K562 (cell line): ENCODE measurements around the gene ASCC1. TPM values are rescaled to one million over a fixed set of nuclear protein-coding genes. Genes with fewer than 3 reads are reported as not detected.

Experiments
- ATAC-seq: fragments of 200-7000 bp; cut with Tn5 transposase; 3 replicates; pipeline ENCODE4 v1.9.1; 2020; ENCODE audit warnings: moderate library complexity
- BruUV-seq: library from RNA; stranded (reverse); fragments of 400-500 nt; replicated peaks from 2 replicates; lab custom pipeline; 2021; lab: Mats Ljungman, UMichigan
- CTCF ChIA-PET: fragments of 300-600 bp; formaldehyde crosslinking; extraction: SDS; loops from one replicate; lab custom pipeline; 2021; ENCODE audit warnings: low intra/inter-chr PET ratio; lab: Yijun Ruan, JAX
- POLR2A ChIA-PET: fragments of 300-600, 350-650 bp; sonication (Branson Sonifier 250); formaldehyde crosslinking; extraction: SDS; loops from one replicate; lab custom pipeline; 2021; ENCODE audit warnings: antibody characterized with exemption, inconsistent platforms; lab: Yijun Ruan, JAX
- DNase-seq, 4 experiments: peaks; one replicate each; pipeline versions ENCODE4 v3.0.0 to v3.0.0-alpha.2; 2011 to 2018; ENCODE audit warnings: low spot score in 3 of 4, mixed read lengths in 3 of 4; ENCODE audit errors: extremely low read depth in 1 of 4
- FAIRE-seq: peaks from 2 replicates; lab custom pipeline; 2011; peaks lifted over from hg19 to GRCh38; lab: Jason Lieb, UNC
- H2AFZ ChIP-seq: 2 replicates; pipeline ENCODE4 v1.6.0; 2011; ENCODE audit warnings: low read depth, low read length, control low read depth, inconsistent platforms
- H3K27ac ChIP-seq: fragments of 200-600 bp; 3 replicates; pipeline ENCODE4 v1.8.0; 2011; ENCODE audit warnings: low read depth, mild to moderate bottlenecking, control low read depth, inconsistent platforms, low read length, moderate library complexity, mixed read lengths; ENCODE audit errors: extremely low read depth
- H3K27me3 ChIP-seq, 2 experiments: fragments of 300-600 bp in 1 of 2; 2 replicates in 1 of 2; 3 replicates in 1 of 2; pipeline versions ENCODE4 v1.6.0 to v1.8.0; 2011; ENCODE audit warnings: inconsistent platforms in 2 of 2, low read length in 2 of 2, mild to moderate bottlenecking in 1 of 2, mixed read lengths in 1 of 2, moderate library complexity in 1 of 2; ENCODE audit not compliant: control insufficient read depth in 2 of 2, insufficient read depth in 2 of 2
- H3K36me3 ChIP-seq: fragments of 300-600 bp; 3 replicates; pipeline ENCODE4 v1.8.0; 2011; ENCODE audit warnings: mild to moderate bottlenecking, low read length, inconsistent platforms; ENCODE audit not compliant: control insufficient read depth, insufficient read depth
- H3K4me1 ChIP-seq, 2 experiments: fragments of 200-600 bp in 1 of 2; replicated peaks in 1 of 2; 2 replicates in 1 of 2; 3 replicates in 1 of 2; pipeline versions ENCODE4 v1.5.1 to v1.8.0; 2011; ENCODE audit warnings: inconsistent platforms in 2 of 2, low read length in 2 of 2, mild to moderate bottlenecking in 1 of 2, mixed read lengths in 1 of 2, moderate library complexity in 1 of 2; ENCODE audit not compliant: control insufficient read depth in 2 of 2, insufficient read depth in 2 of 2
- H3K4me2 ChIP-seq: 2 replicates; pipeline ENCODE4 v1.6.1; 2011; ENCODE audit warnings: low read length, control low read depth, inconsistent platforms, mixed read lengths; ENCODE audit not compliant: insufficient read depth
- H3K4me3 ChIP-seq: fragments of 200-600 bp; sonication (generic), shearing (Covaris generic); 2 replicates; pipeline ENCODE4 v1.5.1; 2016; ENCODE audit warnings: control low read depth, inconsistent platforms
- H3K79me2 ChIP-seq: fragments of 200-600 bp; 3 replicates; pipeline ENCODE4 v1.8.0; 2011; ENCODE audit warnings: low read length, inconsistent platforms; ENCODE audit not compliant: control insufficient read depth, insufficient read depth
- H3K9ac ChIP-seq, 2 experiments: 2 replicates each; pipeline versions ENCODE4 v1.6.0 to v1.6.1; 2011; ENCODE audit warnings: low read depth in 2 of 2, low read length in 2 of 2, control low read depth in 1 of 2, inconsistent platforms in 1 of 2, mild to moderate bottlenecking in 1 of 2, mixed read lengths in 1 of 2; ENCODE audit not compliant: insufficient read depth in 1 of 2
- H3K9me1 ChIP-seq: one replicate; pipeline ENCODE4 v1.6.0; 2011; ENCODE audit warnings: inconsistent platforms, mild to moderate bottlenecking, low read length, moderate library complexity; ENCODE audit not compliant: control insufficient read depth, insufficient read depth
- H3K9me3 ChIP-seq: replicated peaks from 2 replicates; pipeline ENCODE4 v1.5.1; 2011; ENCODE audit warnings: low read depth, low read length, inconsistent platforms; ENCODE audit not compliant: control insufficient read depth, insufficient read depth
- H4K20me1 ChIP-seq: replicated peaks from 2 replicates; pipeline ENCODE4 v1.6.1; 2011; ENCODE audit warnings: low read length, inconsistent platforms, mixed read lengths; ENCODE audit not compliant: control insufficient read depth, insufficient read depth
- HSF4 ChIP-seq: fragments of 250-450 bp; sonication (Bioruptor Pico); IDR thresholded peaks from 2 replicates; pipeline ENCODE4 v2.1.2; 2022; ENCODE audit warnings: mild to moderate bottlenecking, moderate library complexity, borderline replicate concordance
- XRCC5 ChIP-seq: fragments of 200-400 bp; formaldehyde crosslinking; IDR thresholded peaks from 2 replicates; pipeline ENCODE4 v1.6.1; 2017; ENCODE audit warnings: low read depth, mild to moderate bottlenecking, low read length
- ZNF23 ChIP-seq: fragments of 250-450 bp; sonication (Bioruptor Pico); IDR thresholded peaks from 2 replicates; pipeline ENCODE4 v1.4.0; 2020; ENCODE audit warnings: mild to moderate bottlenecking
- WGBS: fragments of 100-300 bp; shearing (Covaris generic); methylation state at CpG from one replicate; pipeline ENCODE4 v1.1.6; 2016; ENCODE audit warnings: low coverage, mixed read lengths; ENCODE audit not compliant: insufficient coverage; ENCODE audit errors: missing lambda C conversion rate; 5-methylcytosine and 5-hydroxymethylcytosine counted together
- in situ Hi-C: fragments of 300-500 bp; cut with MboI; formaldehyde crosslinking; loops from 4 replicates; pipeline ENCODE4 v1.15.0; 2018; ENCODE audit warnings: inconsistent platforms, mixed read lengths
- intact Hi-C: fragments of 100-400 bp; cut with micrococcal nuclease; formaldehyde crosslinking; loops from 2 replicates; pipeline ENCODE4 v1.14.2; 2022
- polyA plus RNA-seq, 8 experiments: library from polyadenylated mRNA; depleted of rRNA in 4 of 8; stranded (reverse) in 5 of 8; unstranded in 3 of 8; fragments of >200 nt; fragmentation: Nextera tagmentation in 2 of 8; fragmentation: Illumina TruSeq in 1 of 8; extraction: Ambion mirVana in 2 of 8; extraction: Trizol in 1 of 8; gene quantifications; 2 replicates each; pipeline versions ENCODE4 v1.2.1 to v1.2.3, GENCODE V29; 2011 to 2014; ENCODE audit warnings: inconsistent platforms in 1 of 8, missing spikeins in 1 of 8
- total RNA-seq, 7 experiments: library from RNA; depleted of rRNA in 6 of 7; stranded (reverse); fragments of >200 nt in 6 of 7; fragmentation: Illumina TruSeq in 2 of 7; extraction: Trizol in 2 of 7; gene quantifications; 2 replicates each; pipeline versions ENCODE4 v1.2.1 to v1.2.3, GENCODE V29; 2011 to 2021; ENCODE audit warnings: low replicate concordance in 1 of 7
- TF ChIP-seq, protein P1 (sequence below): fragments of 450-650 bp; IDR thresholded peaks from 2 replicates; pipeline ENCODE4 v1.6.1; 2016

The ASCC1 gene
- total and polyA plus RNA-seq, 9 of the 15 experiments (the other 6 are each of a cell fraction or from before 2014, with no cell fraction given) = 31.7 to 73.3 (median 52.8) TPM

DNA sequence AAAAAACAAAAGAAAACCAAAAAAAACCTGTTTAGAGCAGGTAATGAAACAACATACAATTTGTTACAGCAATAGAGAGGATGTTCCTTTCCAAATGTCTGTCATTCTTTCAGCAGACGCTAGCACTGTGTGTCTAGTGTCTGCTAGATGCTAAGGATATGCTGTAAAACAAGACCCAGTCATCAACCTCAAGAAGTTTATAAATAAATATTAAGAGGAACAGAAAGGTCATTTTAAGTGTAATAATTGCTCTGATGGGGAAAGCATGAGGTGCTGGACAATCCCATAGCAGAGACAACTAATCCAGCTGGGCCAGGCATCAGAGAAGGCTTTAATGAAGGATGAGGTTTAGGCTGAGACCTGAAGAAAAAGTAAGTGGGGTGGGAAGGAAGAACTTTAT lies 23.3 kb upstream of the ASCC1 start (continued):
- TF ChIP-seq HSF4 (CRISPR knock-in tag) = no peak
- no peak for TF ChIP-seq XRCC5

DNA sequence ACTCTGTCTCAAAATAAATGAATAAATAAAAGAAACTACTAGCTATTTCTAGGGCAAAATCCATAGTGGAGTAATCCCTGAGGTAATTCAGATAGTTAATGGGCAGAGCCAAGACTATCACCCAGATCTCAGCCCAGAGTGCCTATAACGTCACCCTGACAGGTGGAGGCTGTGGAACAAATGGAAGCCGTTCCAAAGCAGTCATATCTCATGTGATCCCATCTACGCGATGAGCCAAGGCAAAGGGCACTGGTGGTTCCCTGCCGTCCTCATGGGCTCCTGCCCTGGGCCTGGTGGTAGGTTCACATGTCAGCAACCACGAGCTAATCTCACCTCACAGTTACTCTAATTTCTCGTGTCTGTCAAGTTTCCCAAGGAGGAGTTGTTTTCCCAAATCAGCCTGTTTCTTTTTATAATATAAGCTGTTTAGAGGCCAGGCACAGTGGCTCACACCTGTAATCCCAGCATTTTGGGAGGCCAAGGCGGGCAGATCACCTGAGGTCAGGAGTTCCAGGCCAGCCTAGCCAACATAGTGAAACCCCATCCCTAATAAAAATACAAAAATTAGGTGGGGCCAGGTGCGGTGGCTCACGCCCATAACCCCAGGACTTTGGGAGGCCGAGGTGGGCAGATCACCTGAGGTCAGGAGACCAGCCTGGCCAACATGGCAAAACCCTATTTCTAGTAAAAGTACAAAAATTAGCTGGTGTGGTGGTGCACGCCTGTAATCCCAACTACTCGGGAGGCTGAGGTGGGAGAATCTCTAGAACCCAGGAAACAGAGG lies 22.5 kb upstream of the ASCC1 start:
- Histone ChIP-seq H4K20me1 (no peaks in the 10 kb centered on the region), H3K4me3 (no peak overlapping the region), H3K27me3 (no peaks in the 10 kb centered on the region), H3K9ac (peak overlapping the region in 1 of 2 experiments; percentile 56; a peak in 1 of 4 replicates), H3K36me3 (peaks cover 20% of the 10 kb centered on the region), H3K9me1 (no peaks in the 10 kb centered on the region), H3K79me2 (no peaks in the 10 kb centered on the region), H3K9me3 (no peaks in the 10 kb centered on the region), H3K4me2 (no peak overlapping the region), H2AFZ (no peak overlapping the region), H3K4me1 (peaks cover 0 to 4% of the 10 kb centered on the region in 2 experiments; a peak in 4 of 5 replicates), H3K27ac (no peak overlapping the region; the same call in 2 of the 3 replicates)
- intact Hi-C loops = no loop called here
- ChIA-PET CTCF (no interaction called here), POLR2A (interaction anchor here (0.8 to 3.4 kb wide), 10 partner anchors 8 to 37 kb away, joined by 3 to 19 read pairs (median 5); partner anchors contain the start of genes ANAPC16 and ASCC1)
- FAIRE-seq = no peak
- no TSS peak for BruUV-seq
- 76% methylated on average over 13 of the region's 13 CpGs for WGBS
- no peak for DNase-seq
- in situ Hi-C loops = no loop called here
- no peak for ATAC-seq
- TF ChIP-seq, protein P1, sequence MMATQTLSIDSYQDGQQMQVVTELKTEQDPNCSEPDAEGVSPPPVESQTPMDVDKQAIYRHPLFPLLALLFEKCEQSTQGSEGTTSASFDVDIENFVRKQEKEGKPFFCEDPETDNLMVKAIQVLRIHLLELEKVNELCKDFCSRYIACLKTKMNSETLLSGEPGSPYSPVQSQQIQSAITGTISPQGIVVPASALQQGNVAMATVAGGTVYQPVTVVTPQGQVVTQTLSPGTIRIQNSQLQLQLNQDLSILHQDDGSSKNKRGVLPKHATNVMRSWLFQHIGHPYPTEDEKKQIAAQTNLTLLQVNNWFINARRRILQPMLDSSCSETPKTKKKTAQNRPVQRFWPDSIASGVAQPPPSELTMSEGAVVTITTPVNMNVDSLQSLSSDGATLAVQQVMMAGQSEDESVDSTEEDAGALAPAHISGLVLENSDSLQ = 0 out of 2 replicates have a peak, but pooled peaks have one; percentile 20
- TF ChIP-seq ZNF23 (CRISPR knock-in tag) = no peak
